Myometrial cell (primary cell): ENCODE results near the gene PARG. TPM values are rescaled to one million over a fixed set of nuclear protein-coding genes. Genes with fewer than 3 reads are reported as not detected.

Source experiments
- total RNA-seq: library from RNA; depleted of rRNA; stranded (reverse); fragments of >200 nt; gene quantifications from 2 replicates; pipeline ENCODE4 v1.2.3, GENCODE V29; 2015

The PARG gene
- total RNA-seq: 12.7 and 17.0 TPM in 2 replicates

GRCh38 chr10:49941447-49942338, at the start of gene PARG, which contains the start of gene TIMM23B:
Gene PARG, minus strand, starts transcription at chr10:49942027. Its CDS starts 302 bp downstream, at chr10:49941725.
Gene TIMM23B, plus strand, starts transcription at chr10:49942053. Its CDS starts 142 bp downstream, at chr10:49942195.

GRCh38 chr10:49988376-49988775, 46.5 kb upstream of the PARG start, which contains the start of gene AGAP6:
Gene AGAP6, plus strand, starts transcription at chr10:49988406. Its CDS starts 310 bp downstream, at chr10:49988716.

Other genes with a start within 250 kb of the PARG start
- gene OGDHL, start 179.7 kb downstream of the PARG start, total RNA-seq: 0.18 and 0.58 TPM in 2 replicates
- 7.4 and 12.1 TPM in 2 replicates for gene TIMM23B, start within 50 bp of the PARG start, total RNA-seq
- 2.0 and 4.3 TPM in 2 replicates for gene AGAP6, start 46.4 kb upstream of the PARG start, total RNA-seq
- 24.5 and 29.2 TPM in 2 replicates for gene WASHC2A, start 125.9 kb upstream of the PARG start, total RNA-seq